SK-N-SH treated with all-trans-retinoic acid at 6 μM for 48 hours (cell line): ENCODE results near the gene AATF.

Experiments used
- ATAC-seq: fragments of 200-7000 bp; cut with Tn5 transposase; 3 replicates; pipeline ENCODE4 v1.9.1; 2020; ENCODE audit warnings: mild to moderate bottlenecking, moderate library complexity
- BACH2 ChIP-seq: fragments of 250-450 bp; sonication (Bioruptor Pico); IDR thresholded peaks from 2 replicates; pipeline ENCODE4 v1.9.0; 2021; ENCODE audit warnings: mild to moderate bottlenecking, borderline replicate concordance
- CSDC2 ChIP-seq: fragments of 250-450 bp; sonication (Bioruptor Pico); IDR thresholded peaks from 2 replicates; pipeline ENCODE4 v1.5.0; 2020; ENCODE audit warnings: mild to moderate bottlenecking, moderate library complexity
- ESRRG ChIP-seq: fragments of 250-450 bp; sonication (Bioruptor Pico); IDR thresholded peaks from 2 replicates; pipeline ENCODE4 v1.6.1; 2021; ENCODE audit warnings: mild to moderate bottlenecking
- GLIS3 ChIP-seq: fragments of 250-450 bp; sonication (Bioruptor Pico); IDR thresholded peaks from 2 replicates; pipeline ENCODE4 v1.5.0; 2020; ENCODE audit warnings: mild to moderate bottlenecking, moderate library complexity
- ISL1 ChIP-seq: fragments of 250-450 bp; sonication (Bioruptor Pico); IDR thresholded peaks from 2 replicates; pipeline ENCODE4 v2.1.2; 2022; ENCODE audit warnings: mild to moderate bottlenecking, moderate library complexity
- OSR1 ChIP-seq: fragments of 250-450 bp; sonication (Bioruptor Pico); IDR thresholded peaks from 2 replicates; pipeline ENCODE4 v1.8.0; 2022; ENCODE audit warnings: moderate library complexity, mild to moderate bottlenecking, inconsistent platforms
- PPARA ChIP-seq: fragments of 250-450 bp; sonication (Bioruptor Pico); IDR thresholded peaks from 2 replicates; pipeline ENCODE4 v1.5.0; 2020; ENCODE audit warnings: mild to moderate bottlenecking, borderline replicate concordance
- RARB ChIP-seq: fragments of 250-450 bp; sonication (Bioruptor Pico); IDR thresholded peaks from 2 replicates; pipeline ENCODE4 v1.8.0; 2021; ENCODE audit warnings: mild to moderate bottlenecking, moderate library complexity
- SNAI2 ChIP-seq: fragments of 250-450 bp; sonication (Bioruptor Pico); IDR thresholded peaks from 2 replicates; pipeline ENCODE4 v1.5.0; 2020; ENCODE audit warnings: mild to moderate bottlenecking, moderate library complexity
- TCF4 ChIP-seq: fragments of 250-450 bp; sonication (Bioruptor Pico); IDR thresholded peaks from 2 replicates; pipeline ENCODE4 v1.8.0; 2021; ENCODE audit warnings: mild to moderate bottlenecking, moderate library complexity, borderline replicate concordance
- TOX ChIP-seq: fragments of 250-450 bp; sonication (Bioruptor Pico); IDR thresholded peaks from 2 replicates; pipeline ENCODE4 v1.8.0; 2021; ENCODE audit warnings: mild to moderate bottlenecking, moderate library complexity, borderline replicate concordance
- ZC3H10 ChIP-seq: fragments of 250-450 bp; sonication (Bioruptor Pico); IDR thresholded peaks from 2 replicates; pipeline ENCODE4 v1.5.1; 2021; ENCODE audit warnings: mild to moderate bottlenecking, moderate library complexity
- ZFP3 ChIP-seq: fragments of 250-450 bp; sonication (Bioruptor Pico); IDR thresholded peaks from 2 replicates; pipeline ENCODE4 v1.5.0; 2020; ENCODE audit warnings: mild to moderate bottlenecking, moderate library complexity
- ZFP30 ChIP-seq: fragments of 450-650 bp; formaldehyde crosslinking; IDR thresholded peaks from 2 replicates; pipeline ENCODE4 v1.5.0; 2022; ENCODE audit warnings: mild to moderate bottlenecking, moderate library complexity
- ZNF565 ChIP-seq: fragments of 450-650 bp; formaldehyde crosslinking; conservative IDR thresholded peaks from 2 replicates; pipeline ENCODE4 v1.5.0; 2020; ENCODE audit warnings: low read depth, mild to moderate bottlenecking, moderate library complexity
- ZNF70 ChIP-seq: fragments of 450-650 bp; formaldehyde crosslinking; IDR thresholded peaks from 2 replicates; pipeline ENCODE4 v1.5.0; 2020; ENCODE audit warnings: mild to moderate bottlenecking, moderate library complexity
- ZNF8 ChIP-seq: fragments of 450-650 bp; formaldehyde crosslinking; IDR thresholded peaks from 2 replicates; pipeline ENCODE4 v1.5.0; 2020; ENCODE audit warnings: mild to moderate bottlenecking, moderate library complexity
- TF ChIP-seq, protein P1 (sequence below): fragments of 250-450 bp; sonication (Bioruptor Pico); IDR thresholded peaks from 2 replicates; pipeline ENCODE4 v1.8.0; 2021; ENCODE audit warnings: low read depth, mild to moderate bottlenecking, moderate library complexity, borderline replicate concordance
- TF ChIP-seq, protein P2 (sequence below): fragments of 250-450 bp; sonication (Bioruptor Pico); IDR thresholded peaks from 2 replicates; pipeline ENCODE4 v1.5.0; 2020; ENCODE audit warnings: mild to moderate bottlenecking, moderate library complexity
- TF ChIP-seq, protein P3 (sequence below): fragments of 250-450 bp; sonication (Bioruptor Pico); IDR thresholded peaks from 2 replicates; pipeline ENCODE4 v1.5.1; 2020; ENCODE audit warnings: low read depth, mild to moderate bottlenecking, moderate library complexity
- TF ChIP-seq, protein P4 (sequence below): fragments of 250-450 bp; sonication (Bioruptor Pico); IDR thresholded peaks from 2 replicates; pipeline ENCODE4 v1.5.1; 2021; ENCODE audit warnings: mild to moderate bottlenecking, moderate library complexity
- TF ChIP-seq, protein P5 (sequence below): fragments of 250-450 bp; sonication (Bioruptor Pico); IDR thresholded peaks from 2 replicates; pipeline ENCODE4 v1.8.0; 2020; ENCODE audit warnings: mild to moderate bottlenecking, moderate library complexity, borderline replicate concordance

The AATF gene

DNA sequence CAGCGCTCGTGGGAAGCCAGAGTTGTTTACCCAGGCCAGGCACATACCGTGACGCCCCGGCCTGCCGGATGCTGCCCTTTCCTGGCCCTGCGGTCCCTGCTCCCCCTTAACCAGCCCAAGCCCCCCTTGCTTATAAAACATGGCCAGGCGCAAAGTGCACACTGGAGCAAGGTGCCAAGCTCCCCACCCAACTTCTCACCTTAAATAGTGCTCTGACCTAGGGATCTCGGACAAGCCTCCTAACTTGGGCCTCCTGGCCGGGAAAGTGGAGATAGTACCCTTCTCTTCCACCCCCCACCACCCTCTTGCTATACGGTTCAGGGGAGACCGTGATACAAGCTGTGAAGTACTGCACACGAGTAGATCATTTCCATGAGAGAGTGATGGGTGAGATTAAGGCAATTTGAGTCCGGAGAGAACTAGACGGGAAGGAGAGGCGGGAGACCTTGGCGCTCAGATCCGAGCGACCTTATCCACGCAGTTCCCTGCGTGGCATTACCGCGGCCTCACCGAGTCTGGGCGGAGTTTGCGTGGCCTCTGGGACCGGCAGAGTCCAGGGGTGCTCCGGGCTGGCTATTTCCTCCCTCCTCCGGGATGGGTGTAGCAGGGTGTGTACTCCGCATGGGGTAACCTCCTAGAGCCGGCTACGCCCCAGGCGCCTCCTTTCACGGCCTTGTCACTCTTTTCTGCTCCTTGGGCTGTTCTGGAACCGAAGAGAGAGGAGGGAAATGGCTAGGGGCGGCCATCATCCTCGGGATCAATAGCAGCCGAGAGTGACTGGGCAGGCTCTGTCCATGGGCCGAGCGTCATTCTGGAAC lies 15.9 kb upstream of the AATF start:
- ATAC-seq: no peak
- TF ChIP-seq CSDC2 (CRISPR knock-in tag) (no peak), PPARA (CRISPR knock-in tag) (no peak), ZC3H10 (no peak), ESRRG (no peak), OSR1 (CRISPR knock-in tag) (no peak), RARB (CRISPR knock-in tag) (no peak), ISL1 (CRISPR knock-in tag) (no peak), ZNF565 (no peak), TOX (CRISPR knock-in tag) (no peak), SNAI2 (CRISPR knock-in tag) (no peak), ZNF70 (CRISPR knock-in tag) (no peak), ZNF8 (CRISPR knock-in tag) (no peak), ZFP3 (CRISPR knock-in tag) (no peak), TCF4 (CRISPR knock-in tag) (no peak), BACH2 (CRISPR knock-in tag) (no peak)
- TF ChIP-seq, protein P1, sequence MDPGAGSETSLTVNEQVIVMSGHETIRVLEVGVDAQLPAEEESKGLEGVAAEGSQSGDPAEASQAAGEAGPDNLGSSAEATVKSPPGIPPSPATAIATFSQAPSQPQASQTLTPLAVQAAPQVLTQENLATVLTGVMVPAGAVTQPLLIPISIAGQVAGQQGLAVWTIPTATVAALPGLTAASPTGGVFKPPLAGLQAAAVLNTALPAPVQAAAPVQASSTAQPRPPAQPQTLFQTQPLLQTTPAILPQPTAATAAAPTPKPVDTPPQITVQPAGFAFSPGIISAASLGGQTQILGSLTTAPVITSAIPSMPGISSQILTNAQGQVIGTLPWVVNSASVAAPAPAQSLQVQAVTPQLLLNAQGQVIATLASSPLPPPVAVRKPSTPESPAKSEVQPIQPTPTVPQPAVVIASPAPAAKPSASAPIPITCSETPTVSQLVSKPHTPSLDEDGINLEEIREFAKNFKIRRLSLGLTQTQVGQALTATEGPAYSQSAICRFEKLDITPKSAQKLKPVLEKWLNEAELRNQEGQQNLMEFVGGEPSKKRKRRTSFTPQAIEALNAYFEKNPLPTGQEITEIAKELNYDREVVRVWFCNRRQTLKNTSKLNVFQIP: no peak
- TF ChIP-seq, protein P2, sequence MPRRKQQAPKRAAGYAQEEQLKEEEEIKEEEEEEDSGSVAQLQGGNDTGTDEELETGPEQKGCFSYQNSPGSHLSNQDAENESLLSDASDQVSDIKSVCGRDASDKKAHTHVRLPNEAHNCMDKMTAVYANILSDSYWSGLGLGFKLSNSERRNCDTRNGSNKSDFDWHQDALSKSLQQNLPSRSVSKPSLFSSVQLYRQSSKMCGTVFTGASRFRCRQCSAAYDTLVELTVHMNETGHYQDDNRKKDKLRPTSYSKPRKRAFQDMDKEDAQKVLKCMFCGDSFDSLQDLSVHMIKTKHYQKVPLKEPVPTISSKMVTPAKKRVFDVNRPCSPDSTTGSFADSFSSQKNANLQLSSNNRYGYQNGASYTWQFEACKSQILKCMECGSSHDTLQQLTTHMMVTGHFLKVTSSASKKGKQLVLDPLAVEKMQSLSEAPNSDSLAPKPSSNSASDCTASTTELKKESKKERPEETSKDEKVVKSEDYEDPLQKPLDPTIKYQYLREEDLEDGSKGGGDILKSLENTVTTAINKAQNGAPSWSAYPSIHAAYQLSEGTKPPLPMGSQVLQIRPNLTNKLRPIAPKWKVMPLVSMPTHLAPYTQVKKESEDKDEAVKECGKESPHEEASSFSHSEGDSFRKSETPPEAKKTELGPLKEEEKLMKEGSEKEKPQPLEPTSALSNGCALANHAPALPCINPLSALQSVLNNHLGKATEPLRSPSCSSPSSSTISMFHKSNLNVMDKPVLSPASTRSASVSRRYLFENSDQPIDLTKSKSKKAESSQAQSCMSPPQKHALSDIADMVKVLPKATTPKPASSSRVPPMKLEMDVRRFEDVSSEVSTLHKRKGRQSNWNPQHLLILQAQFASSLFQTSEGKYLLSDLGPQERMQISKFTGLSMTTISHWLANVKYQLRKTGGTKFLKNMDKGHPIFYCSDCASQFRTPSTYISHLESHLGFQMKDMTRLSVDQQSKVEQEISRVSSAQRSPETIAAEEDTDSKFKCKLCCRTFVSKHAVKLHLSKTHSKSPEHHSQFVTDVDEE (CRISPR knock-in tag): no peak
- TF ChIP-seq, protein P3, sequence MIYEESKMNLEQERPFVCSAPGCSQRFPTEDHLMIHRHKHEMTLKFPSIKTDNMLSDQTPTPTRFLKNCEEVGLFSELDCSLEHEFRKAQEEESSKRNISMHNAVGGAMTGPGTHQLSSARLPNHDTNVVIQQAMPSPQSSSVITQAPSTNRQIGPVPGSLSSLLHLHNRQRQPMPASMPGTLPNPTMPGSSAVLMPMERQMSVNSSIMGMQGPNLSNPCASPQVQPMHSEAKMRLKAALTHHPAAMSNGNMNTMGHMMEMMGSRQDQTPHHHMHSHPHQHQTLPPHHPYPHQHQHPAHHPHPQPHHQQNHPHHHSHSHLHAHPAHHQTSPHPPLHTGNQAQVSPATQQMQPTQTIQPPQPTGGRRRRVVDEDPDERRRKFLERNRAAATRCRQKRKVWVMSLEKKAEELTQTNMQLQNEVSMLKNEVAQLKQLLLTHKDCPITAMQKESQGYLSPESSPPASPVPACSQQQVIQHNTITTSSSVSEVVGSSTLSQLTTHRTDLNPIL (CRISPR knock-in tag): no peak
- TF ChIP-seq, protein P4, sequence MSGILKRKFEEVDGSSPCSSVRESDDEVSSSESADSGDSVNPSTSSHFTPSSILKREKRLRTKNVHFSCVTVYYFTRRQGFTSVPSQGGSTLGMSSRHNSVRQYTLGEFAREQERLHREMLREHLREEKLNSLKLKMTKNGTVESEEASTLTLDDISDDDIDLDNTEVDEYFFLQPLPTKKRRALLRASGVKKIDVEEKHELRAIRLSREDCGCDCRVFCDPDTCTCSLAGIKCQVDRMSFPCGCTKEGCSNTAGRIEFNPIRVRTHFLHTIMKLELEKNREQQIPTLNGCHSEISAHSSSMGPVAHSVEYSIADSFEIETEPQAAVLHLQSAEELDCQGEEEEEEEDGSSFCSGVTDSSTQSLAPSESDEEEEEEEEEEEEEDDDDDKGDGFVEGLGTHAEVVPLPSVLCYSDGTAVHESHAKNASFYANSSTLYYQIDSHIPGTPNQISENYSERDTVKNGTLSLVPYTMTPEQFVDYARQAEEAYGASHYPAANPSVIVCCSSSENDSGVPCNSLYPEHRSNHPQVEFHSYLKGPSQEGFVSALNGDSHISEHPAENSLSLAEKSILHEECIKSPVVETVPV: no peak
- TF ChIP-seq, all 23 proteins: peak for 0

DNA sequence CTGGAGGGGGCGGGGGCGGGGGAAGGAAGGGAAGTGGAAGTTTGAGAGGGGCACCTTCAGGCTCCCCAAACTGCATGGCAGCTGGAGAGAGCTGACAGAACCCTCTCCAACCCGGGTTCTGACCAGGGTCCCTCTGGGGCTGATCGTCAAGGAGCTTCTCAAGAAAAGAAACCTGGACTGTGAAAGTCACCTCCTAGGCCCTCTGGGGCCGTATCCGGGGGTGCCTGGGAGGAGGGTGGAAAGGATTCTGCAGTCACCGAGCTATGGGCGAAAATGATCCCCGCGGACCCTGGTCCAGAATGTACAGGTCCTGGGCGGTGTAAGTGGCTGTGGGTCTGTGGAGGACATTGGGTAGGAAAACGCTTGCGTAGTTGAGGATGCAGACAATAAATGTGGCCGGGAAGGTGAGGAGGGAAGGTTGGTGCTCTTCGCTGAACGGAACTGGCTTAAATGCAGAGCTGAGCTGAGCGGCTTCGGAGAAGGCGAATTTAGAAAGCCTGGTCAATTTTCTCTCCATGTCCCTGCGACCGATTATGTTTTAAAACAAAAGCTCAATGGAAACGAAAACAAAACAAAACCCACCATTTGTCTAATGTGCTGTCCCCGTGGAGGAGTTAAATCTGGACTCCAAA lies 15.1 kb upstream of the AATF start:
- no peak for TF ChIP-seq RARB (CRISPR knock-in tag)
- TF ChIP-seq, protein P2 (CRISPR knock-in tag): no peak
- no peak for TF ChIP-seq CSDC2 (CRISPR knock-in tag)
- TF ChIP-seq, protein P4: no peak
- TF ChIP-seq TCF4 (CRISPR knock-in tag): no peak
- no peak for TF ChIP-seq ZNF70 (CRISPR knock-in tag)
- TF ChIP-seq ESRRG: no peak
- no peak for TF ChIP-seq PPARA (CRISPR knock-in tag)
- TF ChIP-seq TOX (CRISPR knock-in tag): no peak
- no peak for TF ChIP-seq ZFP3 (CRISPR knock-in tag)
- TF ChIP-seq SNAI2 (CRISPR knock-in tag): no peak
- no peak for TF ChIP-seq ZFP30 (CRISPR knock-in tag)
- TF ChIP-seq, protein P5, sequence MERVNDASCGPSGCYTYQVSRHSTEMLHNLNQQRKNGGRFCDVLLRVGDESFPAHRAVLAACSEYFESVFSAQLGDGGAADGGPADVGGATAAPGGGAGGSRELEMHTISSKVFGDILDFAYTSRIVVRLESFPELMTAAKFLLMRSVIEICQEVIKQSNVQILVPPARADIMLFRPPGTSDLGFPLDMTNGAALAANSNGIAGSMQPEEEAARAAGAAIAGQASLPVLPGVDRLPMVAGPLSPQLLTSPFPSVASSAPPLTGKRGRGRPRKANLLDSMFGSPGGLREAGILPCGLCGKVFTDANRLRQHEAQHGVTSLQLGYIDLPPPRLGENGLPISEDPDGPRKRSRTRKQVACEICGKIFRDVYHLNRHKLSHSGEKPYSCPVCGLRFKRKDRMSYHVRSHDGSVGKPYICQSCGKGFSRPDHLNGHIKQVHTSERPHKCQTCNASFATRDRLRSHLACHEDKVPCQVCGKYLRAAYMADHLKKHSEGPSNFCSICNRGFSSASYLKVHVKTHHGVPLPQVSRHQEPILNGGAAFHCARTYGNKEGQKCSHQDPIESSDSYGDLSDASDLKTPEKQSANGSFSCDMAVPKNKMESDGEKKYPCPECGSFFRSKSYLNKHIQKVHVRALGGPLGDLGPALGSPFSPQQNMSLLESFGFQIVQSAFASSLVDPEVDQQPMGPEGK (CRISPR knock-in tag): no peak
- no peak for TF ChIP-seq ISL1 (CRISPR knock-in tag)
- TF ChIP-seq GLIS3 (CRISPR knock-in tag): no peak
- TF ChIP-seq, protein P1: no peak
- ATAC-seq: no peak
